Stimulated activated CD8-positive, alpha-beta memory T cell treated with anti-CD3 and anti-CD28 coated beads, Interleukin-2, amount 100 ng/mL, for 48 hours (primary cell): ENCODE results near the gene C1R.
"Not testable (repeated sequence)": the region's sequence is repeated elsewhere in the genome, so short reads cannot be mapped to it uniquely, and the experiment has no call there.

ENCODE experiments used
- DNase-seq, 2 donors: peaks; one replicate each; pipeline ENCODE4 v3.0.0-alpha.2; 2020; ENCODE audit warnings: low read depth in 2 of 2

Gene C1R

GRCh38 chr12:7120166-7120565, 27.9 kb upstream of the C1R start:
- no peak for DNase-seq

- no peak for DNase-seq
These were observed 26.6 kb upstream of the C1R start for GRCh38 chr12:7118881-7119280.

GRCh38 chr12:7117670-7118069, 25.4 kb upstream of the C1R start:
- DNase-seq = no peak

- no peak for DNase-seq
These were observed 24.7 kb upstream of the C1R start for GRCh38 chr12:7116916-7117315.

GRCh38 chr12:7116196-7116595, 24.0 kb upstream of the C1R start:
- DNase-seq = no peak

GRCh38 chr12:7114851-7115250, 22.6 kb upstream of the C1R start:
- no peak for DNase-seq

- DNase-seq = no peak
These were observed 21.8 kb upstream of the C1R start for GRCh38 chr12:7114008-7114407.

- DNase-seq = no peak
These were observed 21.2 kb upstream of the C1R start for GRCh38 chr12:7113389-7113871.

- DNase-seq = no peak
These were observed 19.8 kb upstream of the C1R start for GRCh38 chr12:7112041-7112440.

GRCh38 chr12:7110661-7111060, 18.4 kb upstream of the C1R start:
- DNase-seq = no peak

GRCh38 chr12:7109572-7109920, 17.3 kb upstream of the C1R start:
- no peak for DNase-seq

- peak; percentile 75 to 82 for DNase-seq
These were observed 16.7 kb upstream of the C1R start, which contains the start of gene C1RL for GRCh38 chr12:7108796-7109571. TSS of gene C1RL (minus strand) at chr12:7109214. CDS start at chr12:7109180, 34 bp downstream.

- DNase-seq = peak; percentile 69 to 70
These were observed 16.0 kb upstream of the C1R start for GRCh38 chr12:7108003-7108795.

- no peak for DNase-seq
These were observed 15.4 kb upstream of the C1R start for GRCh38 chr12:7107636-7108002.

- not testable (repeated sequence) for DNase-seq
These were observed 14.9 kb upstream of the C1R start for GRCh38 chr12:7107181-7107580.

GRCh38 chr12:7106082-7106481, 13.8 kb upstream of the C1R start:
- DNase-seq = no peak

GRCh38 chr12:7103837-7104584, 11.8 kb upstream of the C1R start:
- DNase-seq = no peak

- DNase-seq = no peak
These were observed 10.3 kb upstream of the C1R start for GRCh38 chr12:7102582-7102981.

- no peak for DNase-seq
These were observed 9.5 kb upstream of the C1R start for GRCh38 chr12:7101694-7102131.

- no peak for DNase-seq
These were observed 8.9 kb upstream of the C1R start for GRCh38 chr12:7101047-7101693.

- DNase-seq = no peak
These were observed 8.0 kb upstream of the C1R start for GRCh38 chr12:7100239-7100638.
